ENCODE data around the gene FGF8. TPM values are rescaled to one million over a fixed set of nuclear protein-coding genes. Genes with fewer than 3 reads are reported as not detected.

Gene FGF8
- total and polyA plus RNA-seq, 2 of the 8 experiments (the other 6 are each of a cell fraction or from before 2014, with no cell fraction given), result 1.1 to 3.9 TPM

- Histone ChIP-seq H3K27ac (ENCODE audit: low read depth, low read length) (no peak overlapping the region), H4K8ac (ENCODE audit: extremely low read depth, insufficient read depth, low read length) (no peak overlapping the region), H4K20me1 (replicated peaks in 1 of 2; ENCODE audit: control insufficient read depth in 1 of 2, insufficient read depth in 2 of 2, low read length in 2 of 2) (no peaks in the 10 kb centered on the region), H2BK12ac (ENCODE audit: low read depth, low read length) (no peak overlapping the region), H2BK15ac (ENCODE audit: low read length) (no peak overlapping the region), H3K4ac (replicated peaks; ENCODE audit: insufficient read length, low read depth, low read length) (no peak overlapping the region), H2BK5ac (ENCODE audit: low read depth, low read length) (no peak overlapping the region), H3K9me3 (ENCODE audit: insufficient read depth in 2 of 2, low read depth in 1 of 2, low read length in 1 of 2) (no peaks in the 10 kb centered on the region), H2BK120ac (replicated peaks; ENCODE audit: low read depth, low read length) (no peak overlapping the region), H3K4me3 (ENCODE audit: extremely low read depth in 1 of 4, insufficient read depth in 2 of 4, low read depth in 3 of 4, low read length in 4 of 4) (no peak overlapping the region), H2AFZ (ENCODE audit: low read length) (no peak overlapping the region), H3K14ac (ENCODE audit: insufficient read length) (no peak overlapping the region), H3K79me1 (ENCODE audit: low read depth, low read length) (no peaks in the 10 kb centered on the region), H3K4me2 (ENCODE audit: insufficient read depth in 1 of 2, low read depth in 2 of 2, low read length in 2 of 2) (no peak overlapping the region), H4K91ac (replicated peaks; ENCODE audit: insufficient read length, low read length) (no peak overlapping the region), H3K79me2 (ENCODE audit: control insufficient read depth in 1 of 2, insufficient read depth in 2 of 2, low read length in 2 of 2) (no peaks in the 10 kb centered on the region), H2BK20ac (ENCODE audit: low read length) (no peak overlapping the region), H3K36me3 (ENCODE audit: control insufficient read depth in 2 of 4, insufficient read depth in 4 of 4, low read length in 3 of 4) (no peaks in the 10 kb centered on the region), H4K5ac (ENCODE audit: insufficient read length, low read depth, low read length) (no peak overlapping the region), H2AK5ac (ENCODE audit: low read depth, low read length) (no peak overlapping the region), H3K9ac (replicated peaks in 1 of 4; ENCODE audit: extremely low read depth in 1 of 4, low read depth in 3 of 4, low read length in 3 of 4) (no peak overlapping the region), H3K27me3 (replicated peaks in 1 of 4; ENCODE audit: control insufficient read depth in 3 of 4, extremely low read depth in 1 of 4, insufficient read depth in 3 of 4, low read length in 3 of 4) (peaks cover 0 to 4% (median 2%) of the 10 kb centered on the region in 4 experiments; a peak in 4 of 7 replicates), H3K56ac (replicated peaks; ENCODE audit: insufficient read length, low read depth, low read length) (no peak overlapping the region), H3K23ac (ENCODE audit: insufficient read length) (no peak overlapping the region), H3K4me1 (replicated peaks in 1 of 4; ENCODE audit: control insufficient read depth in 3 of 4, insufficient read depth in 4 of 4, low read length in 3 of 4) (peaks cover 0 to 4% (median 1%) of the 10 kb centered on the region in 4 experiments; a peak in 3 of 7 replicates), H3K23me2 (ENCODE audit: low read depth, low read length) (no peaks in the 10 kb centered on the region), H3K18ac (ENCODE audit: extremely low read depth, low read length) (no peak overlapping the region)
- TF ChIP-seq MAX (IDR thresholded peaks at IDR 0.05) (no peak), RAD21 (IDR thresholded peaks at IDR 0.05 in 1 of 2, conservative IDR thresholded peaks at IDR 0.05 in 1 of 2; ENCODE audit: low read depth in 2 of 2, low read length in 2 of 2) (no peak), SRF (IDR thresholded peaks at IDR 0.05; ENCODE audit: low read depth, low read length) (no peak), FOSL1 (IDR thresholded peaks at IDR 0.05; ENCODE audit: insufficient read depth, low read depth, low read length) (no peak), TBP (IDR thresholded peaks at IDR 0.05; ENCODE audit: low read depth, low read length) (no peak), TAF1 (IDR thresholded peaks at IDR 0.05; ENCODE audit: low read depth, low read length) (no peak), TCF12 (IDR thresholded peaks at IDR 0.05; ENCODE audit: low read depth, low read length) (no peak), NRF1 (IDR thresholded peaks at IDR 0.05; ENCODE audit: low read depth, low read length) (no peak), GABPA (IDR thresholded peaks at IDR 0.05; ENCODE audit: borderline replicate concordance, insufficient read depth, low read length) (no peak), SP1 (IDR thresholded peaks at IDR 0.05; ENCODE audit: low read depth, low read length) (no peak)
- TF ChIP-seq, protein P1, sequence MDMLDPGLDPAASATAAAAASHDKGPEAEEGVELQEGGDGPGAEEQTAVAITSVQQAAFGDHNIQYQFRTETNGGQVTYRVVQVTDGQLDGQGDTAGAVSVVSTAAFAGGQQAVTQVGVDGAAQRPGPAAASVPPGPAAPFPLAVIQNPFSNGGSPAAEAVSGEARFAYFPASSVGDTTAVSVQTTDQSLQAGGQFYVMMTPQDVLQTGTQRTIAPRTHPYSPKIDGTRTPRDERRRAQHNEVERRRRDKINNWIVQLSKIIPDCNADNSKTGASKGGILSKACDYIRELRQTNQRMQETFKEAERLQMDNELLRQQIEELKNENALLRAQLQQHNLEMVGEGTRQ (IDR thresholded peaks at IDR 0.05; ENCODE audit: low read length), result no peak
- DNase-seq (ENCODE audit: low read depth in 1 of 2, low spot score in 2 of 2) (no peak), FAIRE-seq (no peak)
- POLR2A ChIA-PET (ENCODE audit: partially characterized antibody), result no interaction called here
- 93% methylated on average over 6 of the region's 6 CpGs; no CpG with 5 or more reads in 1 of the 2 experiments for WGBS, 2 experiments (ENCODE audit: extremely low coverage in 1 of 2, insufficient coverage in 1 of 2, insufficient read length in 1 of 2, insufficient replicate concordance in 2 of 2, low coverage in 1 of 2, low lambda C conversion rate in 2 of 2, missing lambda C conversion rate in 1 of 2)
- CTCF ChIA-PET (ENCODE audit: partially characterized antibody), result interaction anchor here (0.6 to 1.4 kb wide), 6 partner anchors 14 to 157 kb away, joined by 3 to 7 read pairs (median 4); no protein-coding TSS in a partner anchor
Observed at GRCh38 chr10:101766306-101766705, 9.6 kb downstream of the FGF8 start.

Data from H1 (cell line).